HepG2 (cell line): ENCODE results near the gene FAM83E. TPM values are rescaled to one million over a fixed set of nuclear protein-coding genes. Genes with fewer than 3 reads are reported as not detected.
A peak's percentile ranks its signal among the peaks of the same experiment; 100 is the strongest.

Source experiments
- GLI4 ChIP-seq: sonication (generic); formaldehyde crosslinking; IDR thresholded peaks from 2 replicates; pipeline ENCODE4 v1.5.1; 2020; ENCODE audit warnings: missing genetic modification reagents, mild to moderate bottlenecking, moderate library complexity, borderline replicate concordance
- HDAC2 ChIP-seq: sonication (generic); formaldehyde crosslinking; IDR thresholded peaks from 2 replicates; pipeline ENCODE4 v1.4.0; 2020; ENCODE audit warnings: missing genetic modification reagents
- HHEX ChIP-seq: IDR thresholded peaks from 2 replicates; pipeline ENCODE4 v1.6.1; 2016; ENCODE audit warnings: control low read depth
- HMG20A ChIP-seq: IDR thresholded peaks from 2 replicates; pipeline ENCODE4 v1.6.1; 2016; ENCODE audit warnings: borderline replicate concordance
- NR2F6 ChIP-seq, 2 experiments: IDR thresholded peaks; 2 replicates each; pipeline ENCODE4 v1.6.1; 2016; ENCODE audit warnings: antibody characterized with exemption in 1 of 2, mild to moderate bottlenecking in 1 of 2
- ZKSCAN5 ChIP-seq: sonication (generic); formaldehyde crosslinking; IDR thresholded peaks from 2 replicates; pipeline ENCODE4 v1.5.1; 2020; ENCODE audit warnings: mild to moderate bottlenecking, missing genetic modification reagents
- ZNF274 ChIP-seq: sonication (generic); formaldehyde crosslinking; IDR thresholded peaks from 2 replicates; pipeline ENCODE4 v1.5.1; 2020; ENCODE audit warnings: mild to moderate bottlenecking, missing genetic modification reagents
- polyA plus RNA-seq, 8 experiments: library from polyadenylated mRNA; depleted of rRNA in 3 of 8; stranded (reverse) in 7 of 8; unstranded in 1 of 8; fragments of >200 nt; fragmentation: Illumina TruSeq in 4 of 8; extraction: Trizol in 4 of 8; gene quantifications; 2 replicates each; pipeline versions ENCODE4 v1.2.1 to v1.2.3, GENCODE V29; 2011 to 2016; ENCODE audit warnings: low read depth in 4 of 8, missing spikeins in 1 of 8, mixed read lengths in 1 of 8; ENCODE audit not compliant: insufficient read depth in 1 of 8
- total RNA-seq, 5 experiments: library from RNA; depleted of rRNA; stranded (reverse); fragments of >200 nt; fragmentation: Illumina TruSeq; extraction: Trizol; gene quantifications; 2 replicates each; pipeline ENCODE4 v1.2.3, GENCODE V29; 2016; ENCODE audit warnings: low read depth in 1 of 5
- TF ChIP-seq, protein P1 (sequence below): sonication (generic); formaldehyde crosslinking; conservative IDR thresholded peaks from 2 replicates; pipeline ENCODE4 v1.8.0; 2022; ENCODE audit warnings: missing genetic modification reagents
- TF ChIP-seq, protein P2 (sequence below): sonication (generic); formaldehyde crosslinking; IDR thresholded peaks from 2 replicates; pipeline ENCODE4 v1.5.0; 2020; ENCODE audit warnings: missing genetic modification reagents
- TF ChIP-seq, protein P3 (sequence below): sonication (generic); formaldehyde crosslinking; IDR thresholded peaks from 2 replicates; pipeline ENCODE4 v1.5.0; 2020; ENCODE audit warnings: mild to moderate bottlenecking, missing genetic modification reagents, borderline replicate concordance
- TF ChIP-seq, protein P4 (sequence below): sonication (generic); formaldehyde crosslinking; IDR thresholded peaks from 2 replicates; pipeline ENCODE4 v1.5.1; 2020; ENCODE audit warnings: mild to moderate bottlenecking, missing genetic modification reagents, moderate library complexity
- TF ChIP-seq, protein P5 (sequence below): IDR thresholded peaks from 2 replicates; pipeline ENCODE4 v1.6.1; 2016; ENCODE audit warnings: missing compliant biosample characterization, missing genetic modification reagents, borderline replicate concordance

FAM83E gene
- total and polyA plus RNA-seq, 2 of the 13 experiments (the other 11 are each of a cell fraction or from before 2014, with no cell fraction given) = 0.18 to 0.60 TPM

DNA sequence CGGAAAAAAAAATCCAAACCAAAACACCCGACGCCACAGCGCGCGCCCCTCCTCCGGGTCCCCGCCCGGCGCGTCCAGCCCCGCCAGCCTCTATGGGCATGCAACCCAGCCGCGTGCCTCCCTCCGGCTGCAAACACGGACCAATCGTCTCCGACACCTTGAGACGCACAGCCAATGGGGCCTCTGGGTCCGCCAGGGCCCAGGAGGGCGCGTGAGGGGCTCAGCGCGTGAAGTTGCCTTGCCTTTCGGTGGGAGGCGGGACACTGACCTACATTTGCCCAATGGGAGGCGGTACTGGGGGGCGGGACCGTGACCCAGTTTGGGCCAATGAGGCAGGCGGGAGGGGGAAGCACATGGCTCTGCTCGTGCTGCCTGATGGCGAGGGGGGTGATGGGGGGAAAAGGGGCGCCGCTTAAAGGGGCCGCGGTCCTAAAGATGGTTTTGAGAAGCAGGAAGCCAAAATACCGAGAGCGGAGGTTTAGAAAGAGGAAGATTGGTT lies 22.6 kb upstream of the FAM83E start (continued):
- TF ChIP-seq, protein P1, sequence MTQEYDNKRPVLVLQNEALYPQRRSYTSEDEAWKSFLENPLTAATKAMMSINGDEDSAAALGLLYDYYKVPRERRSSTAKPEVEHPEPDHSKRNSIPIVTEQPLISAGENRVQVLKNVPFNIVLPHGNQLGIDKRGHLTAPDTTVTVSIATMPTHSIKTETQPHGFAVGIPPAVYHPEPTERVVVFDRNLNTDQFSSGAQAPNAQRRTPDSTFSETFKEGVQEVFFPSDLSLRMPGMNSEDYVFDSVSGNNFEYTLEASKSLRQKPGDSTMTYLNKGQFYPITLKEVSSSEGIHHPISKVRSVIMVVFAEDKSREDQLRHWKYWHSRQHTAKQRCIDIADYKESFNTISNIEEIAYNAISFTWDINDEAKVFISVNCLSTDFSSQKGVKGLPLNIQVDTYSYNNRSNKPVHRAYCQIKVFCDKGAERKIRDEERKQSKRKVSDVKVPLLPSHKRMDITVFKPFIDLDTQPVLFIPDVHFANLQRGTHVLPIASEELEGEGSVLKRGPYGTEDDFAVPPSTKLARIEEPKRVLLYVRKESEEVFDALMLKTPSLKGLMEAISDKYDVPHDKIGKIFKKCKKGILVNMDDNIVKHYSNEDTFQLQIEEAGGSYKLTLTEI (CRISPR knock-in tag) = no peak
- 0 out of 2 replicates have a peak, but pooled peaks have one; percentile 12 for TF ChIP-seq HMG20A (CRISPR knock-in tag)
- TF ChIP-seq, protein P2, sequence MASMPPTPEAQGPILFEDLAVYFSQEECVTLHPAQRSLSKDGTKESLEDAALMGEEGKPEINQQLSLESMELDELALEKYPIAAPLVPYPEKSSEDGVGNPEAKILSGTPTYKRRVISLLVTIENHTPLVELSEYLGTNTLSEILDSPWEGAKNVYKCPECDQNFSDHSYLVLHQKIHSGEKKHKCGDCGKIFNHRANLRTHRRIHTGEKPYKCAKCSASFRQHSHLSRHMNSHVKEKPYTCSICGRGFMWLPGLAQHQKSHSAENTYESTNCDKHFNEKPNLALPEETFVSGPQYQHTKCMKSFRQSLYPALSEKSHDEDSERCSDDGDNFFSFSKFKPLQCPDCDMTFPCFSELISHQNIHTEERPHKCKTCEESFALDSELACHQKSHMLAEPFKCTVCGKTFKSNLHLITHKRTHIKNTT (CRISPR knock-in tag) = no peak
- TF ChIP-seq, protein P3, sequence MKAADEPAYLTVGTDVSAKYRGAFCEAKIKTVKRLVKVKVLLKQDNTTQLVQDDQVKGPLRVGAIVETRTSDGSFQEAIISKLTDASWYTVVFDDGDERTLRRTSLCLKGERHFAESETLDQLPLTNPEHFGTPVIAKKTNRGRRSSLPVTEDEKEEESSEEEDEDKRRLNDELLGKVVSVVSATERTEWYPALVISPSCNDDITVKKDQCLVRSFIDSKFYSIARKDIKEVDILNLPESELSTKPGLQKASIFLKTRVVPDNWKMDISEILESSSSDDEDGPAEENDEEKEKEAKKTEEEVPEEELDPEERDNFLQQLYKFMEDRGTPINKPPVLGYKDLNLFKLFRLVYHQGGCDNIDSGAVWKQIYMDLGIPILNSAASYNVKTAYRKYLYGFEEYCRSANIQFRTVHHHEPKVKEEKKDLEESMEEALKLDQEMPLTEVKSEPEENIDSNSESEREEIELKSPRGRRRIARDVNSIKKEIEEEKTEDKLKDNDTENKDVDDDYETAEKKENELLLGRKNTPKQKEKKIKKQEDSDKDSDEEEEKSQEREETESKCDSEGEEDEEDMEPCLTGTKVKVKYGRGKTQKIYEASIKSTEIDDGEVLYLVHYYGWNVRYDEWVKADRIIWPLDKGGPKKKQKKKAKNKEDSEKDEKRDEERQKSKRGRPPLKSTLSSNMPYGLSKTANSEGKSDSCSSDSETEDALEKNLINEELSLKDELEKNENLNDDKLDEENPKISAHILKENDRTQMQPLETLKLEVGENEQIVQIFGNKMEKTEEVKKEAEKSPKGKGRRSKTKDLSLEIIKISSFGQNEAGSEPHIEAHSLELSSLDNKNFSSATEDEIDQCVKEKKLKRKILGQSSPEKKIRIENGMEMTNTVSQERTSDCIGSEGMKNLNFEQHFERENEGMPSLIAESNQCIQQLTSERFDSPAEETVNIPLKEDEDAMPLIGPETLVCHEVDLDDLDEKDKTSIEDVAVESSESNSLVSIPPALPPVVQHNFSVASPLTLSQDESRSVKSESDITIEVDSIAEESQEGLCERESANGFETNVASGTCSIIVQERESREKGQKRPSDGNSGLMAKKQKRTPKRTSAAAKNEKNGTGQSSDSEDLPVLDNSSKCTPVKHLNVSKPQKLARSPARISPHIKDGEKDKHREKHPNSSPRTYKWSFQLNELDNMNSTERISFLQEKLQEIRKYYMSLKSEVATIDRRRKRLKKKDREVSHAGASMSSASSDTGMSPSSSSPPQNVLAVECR (CRISPR knock-in tag) = peak; percentile 82; the same call in 1 of the 2 replicates
- TF ChIP-seq, protein P4, sequence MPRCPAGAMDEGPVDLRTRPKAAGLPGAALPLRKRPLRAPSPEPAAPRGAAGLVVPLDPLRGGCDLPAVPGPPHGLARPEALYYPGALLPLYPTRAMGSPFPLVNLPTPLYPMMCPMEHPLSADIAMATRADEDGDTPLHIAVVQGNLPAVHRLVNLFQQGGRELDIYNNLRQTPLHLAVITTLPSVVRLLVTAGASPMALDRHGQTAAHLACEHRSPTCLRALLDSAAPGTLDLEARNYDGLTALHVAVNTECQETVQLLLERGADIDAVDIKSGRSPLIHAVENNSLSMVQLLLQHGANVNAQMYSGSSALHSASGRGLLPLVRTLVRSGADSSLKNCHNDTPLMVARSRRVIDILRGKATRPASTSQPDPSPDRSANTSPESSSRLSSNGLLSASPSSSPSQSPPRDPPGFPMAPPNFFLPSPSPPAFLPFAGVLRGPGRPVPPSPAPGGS (CRISPR knock-in tag) = peak; percentile 90
- peak; percentile 58; the same call in 1 of the 2 replicates for TF ChIP-seq HDAC2
- peak; percentile 54; the same call in 1 of the 2 replicates for TF ChIP-seq GLI4 (CRISPR knock-in tag)
- TF ChIP-seq ZKSCAN5 (CRISPR knock-in tag) = 0 out of 2 replicates have a peak, but pooled peaks have one; percentile 11
- no peak for TF ChIP-seq NR2F6 (IDR thresholded peaks at IDR 0.05)
- peak; percentile 40; the same call in 1 of the 2 replicates for TF ChIP-seq NR2F6 (CRISPR knock-in tag; IDR thresholded peaks at IDR 0.05)
- peak; percentile 91; the same call in 1 of the 2 replicates for TF ChIP-seq ZNF274 (CRISPR knock-in tag)
- TF ChIP-seq, protein P5, sequence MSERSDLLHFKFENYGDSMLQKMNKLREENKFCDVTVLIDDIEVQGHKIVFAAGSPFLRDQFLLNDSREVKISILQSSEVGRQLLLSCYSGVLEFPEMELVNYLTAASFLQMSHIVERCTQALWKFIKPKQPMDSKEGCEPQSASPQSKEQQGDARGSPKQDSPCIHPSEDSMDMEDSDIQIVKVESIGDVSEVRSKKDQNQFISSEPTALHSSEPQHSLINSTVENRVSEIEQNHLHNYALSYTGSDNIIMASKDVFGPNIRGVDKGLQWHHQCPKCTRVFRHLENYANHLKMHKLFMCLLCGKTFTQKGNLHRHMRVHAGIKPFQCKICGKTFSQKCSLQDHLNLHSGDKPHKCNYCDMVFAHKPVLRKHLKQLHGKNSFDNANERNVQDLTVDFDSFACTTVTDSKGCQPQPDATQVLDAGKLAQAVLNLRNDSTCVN (CRISPR knock-in tag) = no peak; the same call in 1 of the 2 replicates
- TF ChIP-seq HHEX (CRISPR knock-in tag) = no peak
